Urinary bladder (tissue), 4 donors: ENCODE data around the gene CTTNBP2. TPM values are rescaled to one million over a fixed set of nuclear protein-coding genes. Genes with fewer than 3 reads are reported as not detected.

Experiments
- DNase-seq: peaks from one replicate; pipeline ENCODE4 v3.0.0-alpha.2; 2015; ENCODE audit errors: extremely low spot score
- H3K27ac ChIP-seq: one replicate; pipeline ENCODE4 v1.5.1; 2013; ENCODE audit warnings: low read depth, mild to moderate bottlenecking, moderate library complexity
- H3K36me3 ChIP-seq: one replicate; pipeline ENCODE4 v1.6.1; 2013; ENCODE audit warnings: mild to moderate bottlenecking, moderate library complexity; ENCODE audit not compliant: insufficient read depth
- H3K4me1 ChIP-seq: one replicate; pipeline ENCODE4 v1.6.1; 2013; ENCODE audit warnings: mild to moderate bottlenecking, moderate library complexity; ENCODE audit not compliant: insufficient read depth
- H3K4me3 ChIP-seq: one replicate; pipeline ENCODE4 v1.5.1; 2013; ENCODE audit warnings: low read depth, low read length
- WGBS: extraction: QIAGEN DNeasy Blood & Tissue Kit; methylation state at CpG from one replicate; pipeline ENCODE4 v1.1.7; 2013; 5-methylcytosine and 5-hydroxymethylcytosine counted together
- polyA plus RNA-seq: library from polyadenylated mRNA; stranded (reverse); fragments of 200-250 nt; gene quantifications from one replicate; pipeline ENCODE4 v1.2.3, GENCODE V29; 2013
- total RNA-seq: library from RNA; depleted of rRNA; stranded (reverse); fragments of >200 nt; gene quantifications from one replicate; pipeline ENCODE4 v1.2.3, GENCODE V29; 2014
- donor health status: healthy with polysubstance abuse.
- donor health status: healthy.

The CTTNBP2 gene
- total and polyA plus RNA-seq, 2 donors, result 6.3 to 13.1 TPM

DNA sequence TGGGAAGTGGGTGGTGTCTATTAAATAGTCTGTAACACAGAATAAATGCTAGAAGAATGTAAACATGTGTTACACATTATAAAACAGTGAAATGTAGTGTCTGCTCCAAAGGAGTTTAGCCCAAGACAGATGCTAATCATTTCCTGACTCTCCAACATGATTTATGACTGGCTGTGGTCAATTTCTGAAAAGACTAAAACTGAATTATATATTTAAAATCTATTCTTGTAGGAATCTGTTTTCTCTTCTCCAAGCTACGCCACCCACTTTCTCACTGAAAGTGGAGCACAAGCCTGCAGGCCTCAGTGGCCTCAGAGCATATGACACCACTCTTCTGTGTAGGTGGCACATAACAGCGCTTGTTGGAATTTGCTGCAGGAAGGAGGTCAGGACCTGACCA, 44.4 kb downstream of the CTTNBP2 start:
- no peak for DNase-seq
- WGBS, result 91% methylated on average over 2 of the region's 2 CpGs
- Histone ChIP-seq H3K36me3 (no peaks in the 10 kb centered on the region), H3K27ac (no peak overlapping the region), H3K4me3 (no peak overlapping the region), H3K4me1 (peaks cover 6% of the 10 kb centered on the region)

GRCh38 chr7:117827862-117828261, 45.4 kb downstream of the CTTNBP2 start:
- 34% methylated on average over 2 of the region's 2 CpGs for WGBS
- no peak overlapping the region for H3K27ac ChIP-seq
- H3K36me3 ChIP-seq, result no peaks in the 10 kb centered on the region
- no peak overlapping the region for H3K4me3 ChIP-seq
- no peak for DNase-seq
- peaks cover 6% of the 10 kb centered on the region for H3K4me1 ChIP-seq

GRCh38 chr7:117825132-117825531, 48.1 kb downstream of the CTTNBP2 start:
- Histone ChIP-seq H3K4me1 (peaks cover 2% of the 10 kb centered on the region), H3K27ac (no peak overlapping the region), H3K4me3 (no peak overlapping the region), H3K36me3 (no peaks in the 10 kb centered on the region)
- DNase-seq, result no peak
- 86% methylated on average over 2 of the region's 2 CpGs for WGBS

DNA sequence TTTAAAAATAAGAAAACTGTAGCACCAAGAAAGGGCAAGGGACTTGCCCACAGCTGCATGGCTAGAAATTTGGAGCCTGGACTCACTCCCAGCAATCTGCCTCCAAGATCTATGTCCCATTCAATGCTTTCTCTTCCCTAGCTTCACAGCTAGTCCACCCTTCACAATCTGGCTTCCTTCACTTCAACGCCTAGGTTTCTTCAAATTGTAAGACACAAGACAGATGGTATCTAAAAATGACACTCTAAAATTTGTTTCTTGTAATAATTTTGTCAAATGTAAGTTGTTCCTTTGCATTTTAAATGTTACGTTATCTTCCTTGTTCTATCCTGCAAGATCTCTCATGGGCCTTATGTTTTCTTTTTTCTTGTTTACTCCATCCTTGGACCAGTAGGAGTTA, 48.6 kb downstream of the CTTNBP2 start:
- DNase-seq, result no peak
- no peak overlapping the region for H3K4me3 ChIP-seq
- peaks cover 2% of the 10 kb centered on the region for H3K4me1 ChIP-seq
- 91% methylated on average over 2 of the region's 2 CpGs for WGBS
- H3K27ac ChIP-seq, result no peak overlapping the region
- H3K36me3 ChIP-seq, result no peaks in the 10 kb centered on the region

GRCh38 chr7:117819558-117819957, 53.7 kb downstream of the CTTNBP2 start:
- Histone ChIP-seq H3K27ac (no peak overlapping the region), H3K4me3 (no peak overlapping the region), H3K36me3 (no peaks in the 10 kb centered on the region), H3K4me1 (no peaks in the 10 kb centered on the region)
- 75% methylated on average over 2 of the region's 2 CpGs for WGBS
- DNase-seq, result no peak

GRCh38 chr7:117818232-117818631, 55.0 kb downstream of the CTTNBP2 start:
- Histone ChIP-seq H3K4me1 (no peaks in the 10 kb centered on the region), H3K27ac (no peak overlapping the region), H3K36me3 (no peaks in the 10 kb centered on the region), H3K4me3 (no peak overlapping the region)
- no peak for DNase-seq
- 91% methylated on average over 2 of the region's 2 CpGs for WGBS

GRCh38 chr7:117816727-117817126, 56.5 kb downstream of the CTTNBP2 start:
- H3K4me1 ChIP-seq, result no peaks in the 10 kb centered on the region
- DNase-seq, result no peak
- no peak overlapping the region for H3K4me3 ChIP-seq
- no peaks in the 10 kb centered on the region for H3K36me3 ChIP-seq
- WGBS, result 82% methylated on average over 7 of the region's 7 CpGs
- no peak overlapping the region for H3K27ac ChIP-seq

DNA sequence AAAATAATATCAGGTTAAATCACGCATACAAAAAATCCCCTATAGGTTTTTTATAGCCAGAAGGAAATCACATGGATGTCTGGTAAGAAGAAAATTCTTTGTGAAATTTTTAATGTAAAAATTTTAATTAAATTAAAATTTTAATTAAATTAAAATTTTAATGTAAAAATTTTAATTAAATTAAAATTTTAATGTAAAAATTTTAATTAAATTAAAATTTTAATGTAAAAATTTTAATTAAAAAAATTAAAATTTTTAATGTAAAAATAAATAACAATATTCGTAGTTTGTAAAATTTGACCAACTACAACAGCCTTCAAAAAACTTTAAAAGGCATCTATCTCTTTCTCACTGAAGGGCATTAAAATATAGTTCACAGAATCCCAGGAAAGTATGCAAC, 61.5 kb downstream of the CTTNBP2 start:
- H3K4me1 ChIP-seq, result no peaks in the 10 kb centered on the region
- no peak overlapping the region for H3K4me3 ChIP-seq
- 97% methylated on average over 2 of the region's 2 CpGs for WGBS
- no peak for DNase-seq
- no peaks in the 10 kb centered on the region for H3K36me3 ChIP-seq
- no peak overlapping the region for H3K27ac ChIP-seq

GRCh38 chr7:117810642-117811512, 62.4 kb downstream of the CTTNBP2 start:
- H3K4me3 ChIP-seq, result no peak overlapping the region
- 77% methylated on average over 6 of the region's 6 CpGs for WGBS
- DNase-seq, result no peak
- no peaks in the 10 kb centered on the region for H3K4me1 ChIP-seq
- no peaks in the 10 kb centered on the region for H3K36me3 ChIP-seq
- H3K27ac ChIP-seq, result no peak overlapping the region

DNA sequence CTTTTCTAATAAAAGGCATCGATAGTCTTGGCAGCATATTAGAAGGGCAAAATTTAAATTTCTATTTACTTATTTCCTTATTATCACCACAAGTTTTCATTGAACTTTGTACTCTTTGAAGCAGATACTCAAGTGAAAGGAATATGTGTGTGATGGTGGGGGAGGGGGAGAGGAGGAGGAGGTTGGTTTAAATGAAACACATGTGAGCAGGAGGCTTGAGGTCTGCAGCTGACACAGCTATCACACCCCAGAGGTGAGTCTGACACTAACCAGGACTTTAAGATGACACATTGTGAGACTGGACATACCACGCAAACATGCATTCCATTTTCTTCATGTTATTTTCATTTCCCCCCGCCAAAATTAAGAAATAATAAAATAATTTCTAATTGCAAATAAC, 63.3 kb downstream of the CTTNBP2 start:
- DNase-seq, result no peak
- 67% methylated on average over 3 of the region's 3 CpGs for WGBS
- H3K36me3 ChIP-seq, result no peaks in the 10 kb centered on the region

GRCh38 chr7:117808910-117809705, 64.1 kb downstream of the CTTNBP2 start:
- peak overlapping the region; percentile 38 for H3K27ac ChIP-seq
- no peak overlapping the region for H3K4me3 ChIP-seq
- no peaks in the 10 kb centered on the region for H3K36me3 ChIP-seq
- 69% methylated on average over 2 of the region's 2 CpGs for WGBS
- DNase-seq, result no peak
- no peaks in the 10 kb centered on the region for H3K4me1 ChIP-seq

More for the DNA sequence above, 63.3 kb downstream of the CTTNBP2 start:
- Histone ChIP-seq H3K4me1 (no peaks in the 10 kb centered on the region), H3K27ac (no peak overlapping the region), H3K4me3 (no peak overlapping the region)

GRCh38 chr7:117808341-117808757, 64.9 kb downstream of the CTTNBP2 start:
- Histone ChIP-seq H3K27ac (no peak overlapping the region), H3K4me3 (no peak overlapping the region), H3K4me1 (no peaks in the 10 kb centered on the region), H3K36me3 (no peaks in the 10 kb centered on the region)
- no peak for DNase-seq
- WGBS, result 32% methylated on average over 7 of the region's 7 CpGs

DNA sequence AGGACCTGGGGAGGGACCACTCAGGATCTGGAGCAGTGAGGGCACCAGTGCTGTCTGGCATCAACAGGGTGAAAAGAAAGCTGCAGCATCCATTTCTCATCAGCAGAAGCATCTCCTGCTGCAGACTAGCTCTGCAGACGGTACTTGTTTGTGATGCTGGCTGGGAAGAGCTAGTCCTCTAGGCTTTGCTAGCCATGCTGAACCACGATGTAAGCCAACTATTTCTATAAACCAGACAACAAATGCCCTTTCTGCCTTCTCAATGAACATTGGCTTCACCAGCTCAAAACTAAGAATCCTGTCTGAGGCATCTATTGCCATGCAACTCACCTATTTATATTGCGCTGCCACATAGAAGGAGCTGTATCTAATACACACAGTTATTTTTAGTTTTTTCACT, 65.6 kb downstream of the CTTNBP2 start:
- Histone ChIP-seq H3K27ac (no peak overlapping the region), H3K4me3 (no peak overlapping the region), H3K4me1 (no peaks in the 10 kb centered on the region), H3K36me3 (no peaks in the 10 kb centered on the region)
- no peak for DNase-seq
- WGBS, result 70% methylated on average over 3 of the region's 3 CpGs

DNA sequence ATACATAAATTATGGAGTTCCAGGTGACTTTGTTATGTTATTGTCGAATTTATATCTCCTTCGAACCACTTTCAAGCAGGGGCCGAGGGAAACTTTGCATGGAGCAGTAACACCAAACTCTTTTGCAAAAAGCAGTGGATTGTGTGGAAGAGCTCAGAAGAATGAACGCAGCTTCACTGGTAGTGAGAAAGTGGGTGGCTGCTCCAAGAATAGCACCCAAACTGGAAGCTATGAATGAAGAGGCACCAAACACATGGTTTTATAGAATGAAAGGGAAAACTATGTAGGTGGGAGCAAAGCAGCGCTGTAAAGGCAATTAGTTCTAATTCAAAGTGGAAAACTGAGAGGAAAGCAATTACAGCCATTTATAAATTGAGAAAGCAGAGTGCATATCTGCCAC, 67.2 kb downstream of the CTTNBP2 start:
- Histone ChIP-seq H3K4me3 (no peak overlapping the region), H3K36me3 (no peaks in the 10 kb centered on the region), H3K4me1 (no peaks in the 10 kb centered on the region), H3K27ac (no peak overlapping the region)
- no peak for DNase-seq
- WGBS, result 89% methylated on average over 5 of the region's 5 CpGs
